ENCODE data around the gene IGFL1. TPM values are rescaled to one million over a fixed set of nuclear protein-coding genes. Genes with fewer than 3 reads are reported as not detected.

The IGFL1 gene
- total and polyA plus RNA-seq, 2 of the 4 experiments (the other 2 are of a cell fraction): not detected

- no peak overlapping the region for H4K5ac ChIP-seq (ENCODE audit: low read depth, low read length)
- H3K4ac ChIP-seq (ENCODE audit: low read depth, low read length): no peak overlapping the region
- H3K79me1 ChIP-seq (ENCODE audit: low read depth in 1 of 2, low read length in 2 of 2): no peaks in the 10 kb centered on the region
- H2BK120ac ChIP-seq (ENCODE audit: low read depth, low read length): no peak overlapping the region
- H2BK15ac ChIP-seq (ENCODE audit: low read depth, low read length): no peak overlapping the region
- no peak overlapping the region for H3K4me3 ChIP-seq (ENCODE audit: insufficient read depth, low read depth, low read length)
- no peak overlapping the region for H3K14ac ChIP-seq (replicated peaks; ENCODE audit: low read depth, low read length)
- peaks cover 64% of the 10 kb centered on the region for H3K27me3 ChIP-seq (ENCODE audit: control insufficient read depth, insufficient read depth, low read length)
- CTCF ChIA-PET: interaction anchor here (1.0 to 1.3 kb wide), 2 partner anchors 109 to 163 kb away, joined by 3 to 7 read pairs; no protein-coding TSS in a partner anchor
- no CpG with 5 or more reads among the region's 3 CpGs for WGBS, 2 experiments (ENCODE audit: extremely low coverage in 2 of 2, insufficient read length in 1 of 2)
- H3K56ac ChIP-seq (ENCODE audit: extremely low read depth, insufficient read depth, low read length): no peak overlapping the region
- H4K8ac ChIP-seq (ENCODE audit: low read depth in 2 of 2, low read length in 2 of 2): no peak overlapping the region
- ATAC-seq (ENCODE audit: low read depth) (no peak), DNase-seq (no peak)
- H2AK5ac ChIP-seq (ENCODE audit: low read depth, low read length): no peak overlapping the region
- no peak overlapping the region for H3K9ac ChIP-seq (ENCODE audit: low read depth, low read length)
- no peak overlapping the region for H3K23ac ChIP-seq (ENCODE audit: low read depth, low read length)
- no peak overlapping the region for H3K18ac ChIP-seq (ENCODE audit: low read depth, low read length)
- POLR2A ChIA-PET (ENCODE audit: unreplicated experiment): no interaction called here
- H3K27ac ChIP-seq (ENCODE audit: insufficient read depth, low read length): no peak overlapping the region
- dilution Hi-C loops (cut with HindIII; ENCODE audit: low sequenced_read_pairs, unreplicated experiment): no loop called here
- no peaks in the 10 kb centered on the region; the same call in 1 of the 2 replicates for H3K4me1 ChIP-seq (ENCODE audit: control insufficient read depth, insufficient read depth, low read length)
- no peak overlapping the region for H3K4me2 ChIP-seq (ENCODE audit: low read depth, low read length)
- H4K91ac ChIP-seq (ENCODE audit: insufficient read depth, low read depth, low read length): no peak overlapping the region
- H3K9me1 ChIP-seq (ENCODE audit: insufficient read depth, low read length): no peaks in the 10 kb centered on the region
- no peaks in the 10 kb centered on the region for H3K9me3 ChIP-seq (ENCODE audit: control insufficient read depth, insufficient read depth, low read length)
- in situ Hi-C loops (cut with MboI; ENCODE audit: low sequenced_read_pairs): no loop called here
- no peaks in the 10 kb centered on the region for H3K36me3 ChIP-seq (ENCODE audit: control insufficient read depth, insufficient read depth, low read length)
- H2BK20ac ChIP-seq (ENCODE audit: low read depth, low read length): no peak overlapping the region
- intact Hi-C loops (cut with micrococcal nuclease): no loop called here
- no peak for TF ChIP-seq NFE2L2 (IDR thresholded peaks at IDR 0.05; ENCODE audit: low read depth, low read length)
- no peak for TF ChIP-seq SMC3 (IDR thresholded peaks at IDR 0.05; ENCODE audit: low read depth, low read length)
- TF ChIP-seq MAZ (IDR thresholded peaks at IDR 0.05; ENCODE audit: borderline replicate concordance, low read depth, low read length): no peak
- no peak for TF ChIP-seq FOS (IDR thresholded peaks at IDR 0.05; ENCODE audit: low read depth, low read length)
- TF ChIP-seq USF2 (IDR thresholded peaks at IDR 0.05; ENCODE audit: low read depth, low read length): no peak
- TF ChIP-seq POLR2A (IDR thresholded peaks at IDR 0.05; ENCODE audit: low read depth, low read length): no peak
- TF ChIP-seq MAFK (IDR thresholded peaks at IDR 0.05; ENCODE audit: low read depth, low read length): no peak
- TF ChIP-seq BHLHE40 (IDR thresholded peaks at IDR 0.05; ENCODE audit: low read depth, low read length): no peak
- no peak for TF ChIP-seq CEBPB (IDR thresholded peaks at IDR 0.05; ENCODE audit: low read depth, low read length)
- TF ChIP-seq RCOR1 (IDR thresholded peaks at IDR 0.05; ENCODE audit: insufficient replicate concordance, low read length): no peak
- TF ChIP-seq, protein P1, sequence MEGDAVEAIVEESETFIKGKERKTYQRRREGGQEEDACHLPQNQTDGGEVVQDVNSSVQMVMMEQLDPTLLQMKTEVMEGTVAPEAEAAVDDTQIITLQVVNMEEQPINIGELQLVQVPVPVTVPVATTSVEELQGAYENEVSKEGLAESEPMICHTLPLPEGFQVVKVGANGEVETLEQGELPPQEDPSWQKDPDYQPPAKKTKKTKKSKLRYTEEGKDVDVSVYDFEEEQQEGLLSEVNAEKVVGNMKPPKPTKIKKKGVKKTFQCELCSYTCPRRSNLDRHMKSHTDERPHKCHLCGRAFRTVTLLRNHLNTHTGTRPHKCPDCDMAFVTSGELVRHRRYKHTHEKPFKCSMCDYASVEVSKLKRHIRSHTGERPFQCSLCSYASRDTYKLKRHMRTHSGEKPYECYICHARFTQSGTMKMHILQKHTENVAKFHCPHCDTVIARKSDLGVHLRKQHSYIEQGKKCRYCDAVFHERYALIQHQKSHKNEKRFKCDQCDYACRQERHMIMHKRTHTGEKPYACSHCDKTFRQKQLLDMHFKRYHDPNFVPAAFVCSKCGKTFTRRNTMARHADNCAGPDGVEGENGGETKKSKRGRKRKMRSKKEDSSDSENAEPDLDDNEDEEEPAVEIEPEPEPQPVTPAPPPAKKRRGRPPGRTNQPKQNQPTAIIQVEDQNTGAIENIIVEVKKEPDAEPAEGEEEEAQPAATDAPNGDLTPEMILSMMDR (conservative IDR thresholded peaks at IDR 0.05; ENCODE audit: low read depth, low read length): no peak
- TF ChIP-seq, protein P2, sequence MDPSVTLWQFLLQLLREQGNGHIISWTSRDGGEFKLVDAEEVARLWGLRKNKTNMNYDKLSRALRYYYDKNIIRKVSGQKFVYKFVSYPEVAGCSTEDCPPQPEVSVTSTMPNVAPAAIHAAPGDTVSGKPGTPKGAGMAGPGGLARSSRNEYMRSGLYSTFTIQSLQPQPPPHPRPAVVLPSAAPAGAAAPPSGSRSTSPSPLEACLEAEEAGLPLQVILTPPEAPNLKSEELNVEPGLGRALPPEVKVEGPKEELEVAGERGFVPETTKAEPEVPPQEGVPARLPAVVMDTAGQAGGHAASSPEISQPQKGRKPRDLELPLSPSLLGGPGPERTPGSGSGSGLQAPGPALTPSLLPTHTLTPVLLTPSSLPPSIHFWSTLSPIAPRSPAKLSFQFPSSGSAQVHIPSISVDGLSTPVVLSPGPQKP (IDR thresholded peaks at IDR 0.05; ENCODE audit: borderline replicate concordance, low read depth, low read length): no peak
- TF ChIP-seq CHD1 (IDR thresholded peaks at IDR 0.05; ENCODE audit: low read depth, low read length): no peak
- no peak for TF ChIP-seq RAD21 (IDR thresholded peaks at IDR 0.05; ENCODE audit: low read length)
- TF ChIP-seq MXI1 (IDR thresholded peaks at IDR 0.05; ENCODE audit: borderline replicate concordance, low read depth, low read length): no peak
- TF ChIP-seq RFX5 (IDR thresholded peaks at IDR 0.05; ENCODE audit: low read depth, low read length): no peak
- no peak overlapping the region for H2AFZ ChIP-seq (replicated peaks; ENCODE audit: low read length, poor library complexity)
- H4K20me1 ChIP-seq (ENCODE audit: insufficient read depth, low read length): no peaks in the 10 kb centered on the region
- H2BK5ac ChIP-seq (ENCODE audit: low read depth, low read length, poor library complexity, severe bottlenecking): no peak overlapping the region
- BruUV-seq (replicated peaks): no TSS peak
- no peak overlapping the region for H2AK9ac ChIP-seq (replicated peaks; ENCODE audit: low read depth, low read length, poor library complexity)
Measured at GRCh38 chr19:46191972-46192371, 37.6 kb upstream of the IGFL1 start.
